GM23248 (cell line): ENCODE results near the gene IL10RA.

ENCODE experiments used
- EZH2 ChIP-seq: fragments of 200-600 bp; sonication (generic); IDR thresholded peaks from 2 replicates; pipeline ENCODE4 v1.6.1; 2018; ENCODE audit warnings: antibody characterized with exemption, mild to moderate bottlenecking; ENCODE audit not compliant: insufficient read depth, poor library complexity, severe bottlenecking
- EZH2phosphoT487 ChIP-seq: fragments of 200-600 bp; sonication (generic); IDR thresholded peaks from 2 replicates; pipeline ENCODE4 v1.6.1; 2018; ENCODE audit warnings: antibody characterized with exemption, moderate library complexity, mild to moderate bottlenecking, low read depth; ENCODE audit not compliant: insufficient read depth

DNA sequence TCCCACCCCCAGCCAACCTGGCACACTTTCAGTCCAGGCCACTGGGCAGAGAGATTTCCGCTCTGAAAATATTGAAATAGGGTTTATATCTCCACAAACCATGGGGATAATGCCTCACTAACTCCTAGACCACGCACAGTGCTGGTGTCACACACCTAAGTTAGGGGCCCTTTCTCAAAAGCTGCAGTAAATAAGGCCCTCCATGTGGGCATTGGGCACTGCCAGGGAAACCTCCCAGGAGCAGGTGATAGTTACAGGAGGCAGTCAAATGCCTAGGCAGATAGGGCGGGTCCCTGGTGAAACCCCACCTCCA is 3.1 kb upstream of the IL10RA start:
- TF ChIP-seq EZH2 (no peak), EZH2phosphoT487 (no peak)
